Activated CD4-positive, alpha-beta T cell treated with anti-CD3 and anti-CD28 coated beads, Interleukin-2, amount 10 ng/mL, durations not matched to agents 24 days and 14 days (primary cell): ENCODE results near the gene HOXC13. TPM values are rescaled to one million over a fixed set of nuclear protein-coding genes. Genes with fewer than 3 reads are reported as not detected.

Experiments
- DNase-seq: peaks from one replicate; pipeline ENCODE4 v3.0.0; 2022
- H3K27ac Mint-ChIP-seq: one replicate; pipeline ENCODE4 v1.8.0; 2022; ENCODE audit warnings: mild to moderate bottlenecking, mixed read lengths
- H3K27me3 Mint-ChIP-seq: one replicate; pipeline ENCODE4 v1.8.0; 2022; ENCODE audit warnings: mixed read lengths
- H3K36me3 Mint-ChIP-seq: one replicate; pipeline ENCODE4 v1.8.0; 2022; ENCODE audit warnings: low read depth, mild to moderate bottlenecking, mixed read lengths
- H3K4me1 Mint-ChIP-seq: one replicate; pipeline ENCODE4 v1.8.0; 2021; ENCODE audit warnings: mixed read lengths
- H3K4me3 Mint-ChIP-seq: one replicate; pipeline ENCODE4 v1.8.0; 2022; ENCODE audit warnings: mild to moderate bottlenecking, moderate library complexity, mixed read lengths
- H3K9me3 Mint-ChIP-seq: one replicate; pipeline ENCODE4 v1.8.0; 2021; ENCODE audit warnings: mixed read lengths
- intact Hi-C: fragments of 100-400 bp; cut with micrococcal nuclease; formaldehyde crosslinking; loops from one replicate; pipeline ENCODE4 v1.15.1; 2023
- total RNA-seq: library from RNA; stranded (reverse); gene quantifications from 2 replicates; pipeline ENCODE4 v1.2.3, GENCODE V29; 2022

Gene HOXC13, protein sequence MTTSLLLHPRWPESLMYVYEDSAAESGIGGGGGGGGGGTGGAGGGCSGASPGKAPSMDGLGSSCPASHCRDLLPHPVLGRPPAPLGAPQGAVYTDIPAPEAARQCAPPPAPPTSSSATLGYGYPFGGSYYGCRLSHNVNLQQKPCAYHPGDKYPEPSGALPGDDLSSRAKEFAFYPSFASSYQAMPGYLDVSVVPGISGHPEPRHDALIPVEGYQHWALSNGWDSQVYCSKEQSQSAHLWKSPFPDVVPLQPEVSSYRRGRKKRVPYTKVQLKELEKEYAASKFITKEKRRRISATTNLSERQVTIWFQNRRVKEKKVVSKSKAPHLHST
- total RNA-seq = not detected in 2 replicates

DNA sequence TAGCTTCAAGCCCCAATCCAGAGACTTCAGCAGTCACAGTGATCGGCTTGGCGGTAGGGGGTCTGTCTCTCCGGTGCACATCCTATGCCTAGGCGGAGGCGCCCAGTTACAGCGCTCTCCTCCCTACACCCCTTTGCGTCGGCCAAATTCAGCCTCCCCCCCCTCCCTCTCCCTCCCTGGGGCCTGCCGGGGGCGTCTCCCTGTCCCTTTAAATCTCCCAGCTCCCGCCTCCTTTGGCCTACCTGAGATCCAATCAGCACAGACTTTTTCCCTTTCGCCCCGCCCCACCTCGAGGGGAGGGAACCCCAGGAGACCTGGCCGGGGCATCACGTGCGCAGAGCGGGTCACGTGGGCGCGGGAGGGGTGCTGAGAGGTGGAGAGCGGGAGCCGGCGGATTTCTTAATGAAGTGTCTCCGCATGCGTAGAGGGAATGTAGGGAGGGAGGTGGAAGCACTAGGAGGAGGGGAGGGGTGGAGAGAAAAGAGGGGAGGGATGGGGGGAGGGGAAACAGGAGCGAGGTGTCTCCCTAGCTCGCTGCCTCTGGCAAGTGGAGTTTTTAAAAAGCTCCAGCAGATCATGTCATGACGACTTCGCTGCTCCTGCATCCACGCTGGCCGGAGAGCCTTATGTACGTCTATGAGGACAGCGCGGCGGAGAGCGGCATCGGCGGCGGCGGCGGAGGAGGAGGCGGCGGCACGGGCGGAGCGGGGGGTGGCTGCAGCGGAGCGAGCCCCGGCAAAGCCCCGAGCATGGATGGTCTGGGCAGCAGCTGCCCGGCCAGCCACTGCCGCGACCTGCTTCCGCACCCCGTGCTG is at the start of gene HOXC13:
Gene HOXC13 (plus strand): TSS at position 506 of the 815 bp plus-strand sequence. CDS start 76 bp downstream, at position 582.
- Mint-ChIP-seq H3K4me3 (no peak within 1 kb of the TSS), H3K27me3 (peaks cover 85% of the 10 kb centered on the region), H3K4me1 (peaks cover 2% of the 10 kb centered on the region), H3K36me3 (no peaks in the 10 kb centered on the region), H3K9me3 (peaks cover 7% of the 10 kb centered on the region), H3K27ac (no peak within 1 kb of the TSS)
- DNase-seq = no peak
- intact Hi-C loops = loop anchor here (10.0 kb wide), 1 partner anchor 56 kb away; no protein-coding TSS in a partner anchor

DNA sequence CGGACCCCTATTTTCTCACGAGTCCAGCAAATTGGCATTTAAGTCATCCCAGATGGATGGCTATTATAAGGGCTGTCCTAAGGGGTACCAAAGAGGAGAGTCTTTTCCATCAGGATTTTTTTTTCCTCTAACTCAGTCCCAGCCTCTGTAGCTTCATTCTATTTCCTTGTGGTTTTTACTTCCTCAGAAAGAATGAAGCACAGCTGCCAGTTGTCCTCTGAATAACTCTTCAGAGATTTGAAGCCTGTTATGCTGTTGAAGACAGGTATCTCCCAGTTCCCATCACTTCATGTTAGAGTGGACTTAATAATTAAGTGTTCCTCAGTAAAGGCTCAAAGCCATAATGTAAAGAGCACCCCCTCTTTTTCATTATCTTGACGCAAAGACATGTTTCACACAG is 48.5 kb upstream of the HOXC13 start:
- H3K36me3 Mint-ChIP-seq = no peaks in the 10 kb centered on the region
- H3K27ac Mint-ChIP-seq = no peak overlapping the region
- no peaks in the 10 kb centered on the region for H3K4me1 Mint-ChIP-seq
- intact Hi-C loops = no loop called here
- no peak overlapping the region for H3K4me3 Mint-ChIP-seq
- no peak for DNase-seq
- H3K9me3 Mint-ChIP-seq = no peaks in the 10 kb centered on the region
- peaks cover 42% of the 10 kb centered on the region for H3K27me3 Mint-ChIP-seq

- Mint-ChIP-seq H3K4me3 (no peak overlapping the region), H3K27ac (no peak overlapping the region), H3K27me3 (peaks cover 36% of the 10 kb centered on the region), H3K36me3 (no peaks in the 10 kb centered on the region), H3K9me3 (no peaks in the 10 kb centered on the region), H3K4me1 (no peaks in the 10 kb centered on the region)
- no peak for DNase-seq
- intact Hi-C loops = no loop called here
Observed at GRCh38 chr12:53892762-53893395, 45.8 kb upstream of the HOXC13 start.

- intact Hi-C loops = no loop called here
- Mint-ChIP-seq H3K27me3 (peaks cover 48% of the 10 kb centered on the region), H3K9me3 (no peaks in the 10 kb centered on the region), H3K4me3 (no peak overlapping the region), H3K4me1 (no peaks in the 10 kb centered on the region), H3K27ac (no peak overlapping the region), H3K36me3 (no peaks in the 10 kb centered on the region)
- no peak for DNase-seq
Observed at GRCh38 chr12:53899230-53899629, 39.4 kb upstream of the HOXC13 start.

DNA sequence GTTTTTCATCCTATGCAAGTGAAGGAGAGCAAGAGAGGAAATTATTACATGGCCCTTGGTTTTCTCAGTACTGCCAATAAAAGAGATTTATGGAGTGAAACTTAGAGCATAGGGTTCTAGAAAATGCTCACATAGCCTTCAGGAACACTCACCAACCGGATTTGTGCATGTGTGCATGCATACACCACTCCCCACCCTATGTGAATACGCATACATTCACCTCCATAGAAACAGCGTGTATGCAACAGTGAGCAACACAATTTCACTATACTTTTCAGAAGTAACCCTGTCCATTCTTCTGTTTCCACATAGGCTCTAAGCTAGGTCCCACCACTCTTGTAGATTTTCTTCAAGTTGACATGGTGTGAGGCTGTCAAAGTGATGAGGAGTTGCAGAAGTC is 31.5 kb upstream of the HOXC13 start:
- peaks cover 26% of the 10 kb centered on the region for H3K27me3 Mint-ChIP-seq
- DNase-seq = no peak
- intact Hi-C loops = no loop called here
- H3K4me3 Mint-ChIP-seq = no peak overlapping the region
- no peak overlapping the region for H3K27ac Mint-ChIP-seq
- H3K9me3 Mint-ChIP-seq = no peaks in the 10 kb centered on the region
- no peaks in the 10 kb centered on the region for H3K4me1 Mint-ChIP-seq
- no peaks in the 10 kb centered on the region for H3K36me3 Mint-ChIP-seq

GRCh38 chr12:53916788-53917655 is 21.6 kb upstream of the HOXC13 start:
- H3K9me3 Mint-ChIP-seq = no peaks in the 10 kb centered on the region
- H3K27ac Mint-ChIP-seq = no peak overlapping the region
- peaks cover 57% of the 10 kb centered on the region for H3K27me3 Mint-ChIP-seq
- H3K4me3 Mint-ChIP-seq = no peak overlapping the region
- intact Hi-C loops = no loop called here
- H3K36me3 Mint-ChIP-seq = no peaks in the 10 kb centered on the region
- H3K4me1 Mint-ChIP-seq = no peaks in the 10 kb centered on the region
- no peak for DNase-seq

DNA sequence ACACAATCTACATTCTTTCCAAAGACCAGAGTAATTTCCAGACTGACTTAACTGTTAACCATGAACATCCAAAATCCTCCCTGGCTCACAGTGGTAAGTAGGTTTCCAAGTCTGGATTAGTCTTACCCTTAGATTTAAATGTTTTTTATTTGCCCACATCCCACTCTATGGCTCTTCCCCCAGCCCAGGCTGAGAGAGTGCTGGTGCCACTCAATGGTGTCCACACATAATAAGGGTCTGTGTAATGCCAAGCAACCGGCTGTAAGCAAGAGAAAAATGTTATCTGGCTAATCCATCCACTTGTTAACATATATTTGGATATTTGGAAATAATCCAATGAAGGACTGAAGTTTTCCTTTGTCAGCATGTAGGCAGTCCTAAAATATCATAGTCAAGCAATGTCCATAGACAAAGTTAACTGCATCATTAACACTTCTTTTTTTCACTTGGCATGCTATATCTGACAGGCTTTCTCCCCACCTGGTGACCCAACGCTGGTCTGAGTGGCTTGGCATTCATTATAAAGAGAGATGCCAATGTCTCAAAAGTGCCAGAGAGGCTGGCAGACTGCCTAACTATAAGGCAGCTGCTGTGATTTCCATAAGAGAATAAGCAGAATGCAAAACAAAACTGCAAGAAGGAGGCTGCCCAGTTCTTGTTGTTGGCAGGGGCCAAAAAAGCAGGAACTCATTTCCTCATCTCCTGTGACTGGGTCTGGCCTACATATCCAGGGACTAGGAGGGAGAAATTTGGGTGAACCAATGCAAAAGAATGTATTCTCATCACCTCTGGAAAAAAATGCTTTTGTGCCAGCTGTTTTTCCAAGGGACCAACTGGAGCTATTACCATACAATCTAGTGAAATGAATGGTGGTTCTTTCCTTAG is 13.9 kb upstream of the HOXC13 start:
- H3K4me1 Mint-ChIP-seq = no peaks in the 10 kb centered on the region
- H3K9me3 Mint-ChIP-seq = peaks cover 7% of the 10 kb centered on the region
- H3K27me3 Mint-ChIP-seq = peaks cover 84% of the 10 kb centered on the region
- no peak for DNase-seq
- no peak overlapping the region for H3K27ac Mint-ChIP-seq
- H3K4me3 Mint-ChIP-seq = no peak overlapping the region
- intact Hi-C loops = loop anchor here (5.0 kb wide), 1 partner anchor 128 kb away; the partner anchor contains the start of gene HOXC4
- H3K36me3 Mint-ChIP-seq = no peaks in the 10 kb centered on the region

- Mint-ChIP-seq H3K9me3 (peaks cover 7% of the 10 kb centered on the region), H3K27ac (no peak overlapping the region), H3K4me3 (no peak overlapping the region), H3K27me3 (peaks cover 89% of the 10 kb centered on the region), H3K4me1 (no peaks in the 10 kb centered on the region), H3K36me3 (no peaks in the 10 kb centered on the region)
- DNase-seq = no peak
- intact Hi-C loops = loop anchor here (5.0 kb wide), 1 partner anchor 125 kb away; the partner anchor contains the start of gene HOXC4
Observed at GRCh38 chr12:53927220-53928029, 11.2 kb upstream of the HOXC13 start.

- Mint-ChIP-seq H3K27me3 (peaks cover 90% of the 10 kb centered on the region), H3K27ac (no peak overlapping the region), H3K4me1 (no peaks in the 10 kb centered on the region), H3K4me3 (no peak overlapping the region), H3K9me3 (peaks cover 7% of the 10 kb centered on the region), H3K36me3 (no peaks in the 10 kb centered on the region)
- intact Hi-C loops = loop anchor here (5.0 kb wide), 1 partner anchor 124 kb away; the partner anchor contains the start of gene HOXC4
- DNase-seq = no peak
Observed at GRCh38 chr12:53928054-53928835, 10.4 kb upstream of the HOXC13 start.

DNA sequence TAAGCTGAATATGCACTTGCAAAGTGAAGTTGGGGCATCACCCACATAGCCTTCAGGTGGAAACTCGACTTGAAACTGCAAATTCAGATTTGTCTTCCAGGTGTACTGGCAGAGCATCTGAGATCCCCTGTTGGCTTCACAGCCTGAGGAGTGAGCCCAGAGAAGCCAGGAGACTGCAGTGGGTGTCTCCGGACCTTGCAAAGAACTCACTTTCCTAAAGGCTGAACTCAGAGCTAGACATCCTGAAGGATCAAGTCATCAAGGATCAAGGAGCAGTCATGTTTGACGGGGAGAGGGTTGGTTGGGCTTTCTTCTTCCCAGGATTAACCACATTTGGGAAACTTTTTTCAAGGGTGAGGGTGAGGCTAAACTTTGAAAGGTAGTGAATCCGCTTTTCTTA is 9.1 kb upstream of the HOXC13 start:
- H3K4me1 Mint-ChIP-seq = no peaks in the 10 kb centered on the region
- H3K27ac Mint-ChIP-seq = no peak overlapping the region
- no peak for DNase-seq
- no peak overlapping the region for H3K4me3 Mint-ChIP-seq
- H3K9me3 Mint-ChIP-seq = peaks cover 7% of the 10 kb centered on the region
- intact Hi-C loops = loop anchor here (5.0 kb wide), 1 partner anchor 123 kb away; the partner anchor contains the start of gene HOXC4
- H3K36me3 Mint-ChIP-seq = no peaks in the 10 kb centered on the region
- peaks cover 92% of the 10 kb centered on the region for H3K27me3 Mint-ChIP-seq

- peaks cover 7% of the 10 kb centered on the region for H3K9me3 Mint-ChIP-seq
Observed at GRCh38 chr12:53930591-53931255, 7.9 kb upstream of the HOXC13 start.

More at GRCh38 chr12:53930591-53931255, 7.9 kb upstream of the HOXC13 start:
- H3K27me3 Mint-ChIP-seq = peaks cover 93% of the 10 kb centered on the region
- no peak overlapping the region for H3K27ac Mint-ChIP-seq
- H3K36me3 Mint-ChIP-seq = no peaks in the 10 kb centered on the region
- H3K4me3 Mint-ChIP-seq = no peak overlapping the region
- peaks cover 2% of the 10 kb centered on the region for H3K4me1 Mint-ChIP-seq
- intact Hi-C loops = loop anchor here (10.0 kb wide), 1 partner anchor 64 kb away; no protein-coding TSS in a partner anchor
- no peak for DNase-seq
